AG04450 (cell line): Measurements from ENCODE around the gene RBM42. TPM values are rescaled to one million over a fixed set of nuclear protein-coding genes. Genes with fewer than 3 reads are reported as not detected.

ENCODE experiments used
- CTCF ChIA-PET: fragments of 300-600, 350-600 bp; formaldehyde crosslinking; extraction: SDS; loops from one replicate; lab custom pipeline; 2022; ENCODE audit warnings: antibody characterized with exemption, inconsistent platforms; lab: Charles Lee
- POLR2A ChIA-PET: fragments of 350-600 bp; formaldehyde crosslinking; extraction: SDS; loops from one replicate; lab custom pipeline; 2021; ENCODE audit warnings: antibody characterized with exemption, inconsistent platforms; lab: Yijun Ruan, JAX
- DNase-seq: peaks from one replicate; pipeline ENCODE4 v3.0.0-alpha.2; 2011; ENCODE audit warnings: low read depth, low spot score
- H3K27ac ChIP-seq: one replicate; pipeline ENCODE4 v1.5.1; 2012; ENCODE audit warnings: low read depth, low read length, control low read depth
- H3K27me3 ChIP-seq: one replicate; pipeline ENCODE4 v1.6.0; 2012; ENCODE audit warnings: low read length; ENCODE audit not compliant: control insufficient read depth, insufficient read depth
- H3K4me3 ChIP-seq: 2 replicates; pipeline ENCODE4 v1.5.1; 2011; ENCODE audit warnings: mild to moderate bottlenecking, low read depth, low read length, control low read depth
- H3K9me3 ChIP-seq: 2 replicates; pipeline ENCODE4 v1.5.1; 2012; ENCODE audit warnings: low read length; ENCODE audit not compliant: control insufficient read depth, insufficient read depth
- CTCF ChIP-seq: IDR thresholded peaks from 2 replicates; pipeline ENCODE4 v1.5.1; 2011; ENCODE audit warnings: low read depth, low read length, control low read depth, inconsistent platforms
- polyA plus RNA-seq: library from polyadenylated mRNA; depleted of rRNA; stranded (reverse); fragments of >200 nt; gene quantifications from 2 replicates; pipeline ENCODE4 v1.2.3, GENCODE V29; 2011

Gene RBM42
- polyA plus RNA-seq, 1 experiment, result 33.4 TPM

DNA sequence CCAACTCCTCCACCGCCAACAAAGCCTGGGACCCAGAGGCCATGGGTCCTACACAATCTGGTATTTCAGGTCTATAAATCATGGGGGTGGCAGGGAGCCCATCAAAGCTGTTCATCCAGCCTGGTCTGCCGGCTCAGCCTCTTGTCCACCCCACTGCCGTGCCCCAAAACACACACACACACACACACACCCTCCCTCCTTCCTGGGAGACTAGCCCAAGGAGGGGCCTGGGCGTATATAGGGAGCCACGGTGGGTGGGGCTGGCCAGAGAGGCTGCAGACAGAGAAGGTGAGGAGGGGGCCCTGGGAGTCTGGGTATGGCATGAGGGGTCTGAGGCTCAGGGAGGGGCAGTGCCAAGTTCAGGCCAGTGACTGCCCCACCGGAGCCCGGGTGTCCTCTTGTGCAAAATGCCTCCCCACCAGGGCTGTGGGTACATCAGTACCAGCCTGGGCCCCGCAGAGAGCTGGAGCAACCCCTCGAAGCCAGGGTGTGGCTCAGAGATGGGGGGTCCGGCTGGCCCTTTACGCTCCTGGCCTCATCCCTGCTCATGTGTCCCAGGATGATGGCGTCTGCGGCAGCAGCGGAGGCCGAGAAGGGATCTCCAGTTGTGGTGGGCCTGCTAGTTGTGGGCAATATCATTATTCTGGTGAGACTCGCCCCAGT lies 37.5 kb downstream of the RBM42 start, which contains the start of gene UPK1A:
TSS of gene UPK1A (plus strand) at position 267 of the 663 bp plus-strand sequence. CDS start at position 563, 296 bp downstream.
- peaks cover 6% of the 10 kb centered on the region for H3K27me3 ChIP-seq
- CTCF ChIA-PET, result no interaction called here
- no peaks in the 10 kb centered on the region for H3K9me3 ChIP-seq
- POLR2A ChIA-PET, result no interaction called here
- no peak within 1 kb of the TSS for H3K4me3 ChIP-seq
- TF ChIP-seq CTCF, result no peak
- H3K27ac ChIP-seq, result no peak within 1 kb of the TSS
- DNase-seq, result no peak

- ChIA-PET POLR2A (interaction anchor here (0.9 kb wide), 1 partner anchor 9 kb away, joined by 8 read pairs; no protein-coding TSS in a partner anchor), CTCF (interaction anchor here (0.5 kb wide), 1 partner anchor 552 kb away, joined by 8 read pairs; no protein-coding TSS in a partner anchor)
- TF ChIP-seq CTCF, result no peak
- no peaks in the 10 kb centered on the region; the same call in 1 of the 2 replicates for H3K9me3 ChIP-seq
- H3K27me3 ChIP-seq, result peaks cover 9% of the 10 kb centered on the region
- no peak overlapping the region for H3K4me3 ChIP-seq
- no peak overlapping the region for H3K27ac ChIP-seq
- DNase-seq, result no peak
These were observed 40.7 kb downstream of the RBM42 start for GRCh38 chr19:35669566-35669965.

- ChIA-PET POLR2A (interaction anchor here (0.9 kb wide), 1 partner anchor 10 kb away, joined by 8 read pairs; no protein-coding TSS in a partner anchor), CTCF (no interaction called here)
- H3K9me3 ChIP-seq, result no peaks in the 10 kb centered on the region; the same call in 1 of the 2 replicates
- TF ChIP-seq CTCF, result no peak
- H3K27me3 ChIP-seq, result peaks cover 9% of the 10 kb centered on the region
- DNase-seq, result no peak
- no peak overlapping the region for H3K4me3 ChIP-seq
- H3K27ac ChIP-seq, result no peak overlapping the region
These were observed 41.1 kb downstream of the RBM42 start for GRCh38 chr19:35669974-35670373.

- POLR2A ChIA-PET, result no interaction called here
These were observed 41.9 kb downstream of the RBM42 start for GRCh38 chr19:35670686-35671085.

More at GRCh38 chr19:35670686-35671085, 41.9 kb downstream of the RBM42 start:
- no peaks in the 10 kb centered on the region; the same call in 1 of the 2 replicates for H3K9me3 ChIP-seq
- peaks cover 9% of the 10 kb centered on the region for H3K27me3 ChIP-seq
- no peak overlapping the region for H3K27ac ChIP-seq
- no peak for DNase-seq
- no peak overlapping the region for H3K4me3 ChIP-seq
- CTCF ChIA-PET, result no interaction called here
- no peak for TF ChIP-seq CTCF
